SHP77 (cell line): ENCODE results near the gene NUDT9.
"Not testable (repeated sequence)": the region's sequence is repeated elsewhere in the genome, so short reads cannot be mapped to it uniquely, and the experiment has no call there.

ENCODE experiments used
- DNase-seq, 2 experiments: peaks; one replicate each; lab custom pipeline; 2025; lab: John Stamatoyannopoulos, UW

Gene NUDT9

GRCh38 chr4:87409420-87409939 is 12.9 kb upstream of the NUDT9 start:
- DNase-seq: no peak

- DNase-seq: no peak
Observed at GRCh38 chr4:87410157-87410556, 12.2 kb upstream of the NUDT9 start.

- no peak for DNase-seq
Observed at GRCh38 chr4:87410679-87411078, 11.7 kb upstream of the NUDT9 start.

- DNase-seq: no peak
Observed at GRCh38 chr4:87414816-87415215, 7.6 kb upstream of the NUDT9 start.

GRCh38 chr4:87416965-87417364 is 5.4 kb upstream of the NUDT9 start:
- DNase-seq: no peak

GRCh38 chr4:87418410-87418809 is 4.0 kb upstream of the NUDT9 start:
- DNase-seq: not testable (repeated sequence)

- no peak for DNase-seq
Observed at GRCh38 chr4:87419578-87420249, 2.7 kb upstream of the NUDT9 start.

- DNase-seq: no peak
Observed at GRCh38 chr4:87420276-87420830, 2.0 kb upstream of the NUDT9 start.

- DNase-seq: peak in 1 of 2 experiments; percentile 15
Observed at GRCh38 chr4:87423317-87424098, 1.1 kb downstream of the NUDT9 start.

GRCh38 chr4:87424099-87424543 is 1.7 kb downstream of the NUDT9 start:
- DNase-seq: not testable (repeated sequence)

GRCh38 chr4:87425711-87426110 is 3.3 kb downstream of the NUDT9 start:
- DNase-seq: no peak

- no peak for DNase-seq
Observed at GRCh38 chr4:87426865-87427517, 4.6 kb downstream of the NUDT9 start.

- DNase-seq: no peak
Observed at GRCh38 chr4:87427518-87427868, 5.1 kb downstream of the NUDT9 start.

- DNase-seq: no peak
Observed at GRCh38 chr4:87428979-87429378, 6.6 kb downstream of the NUDT9 start.

- DNase-seq: no peak
Observed at GRCh38 chr4:87430038-87430437, 7.7 kb downstream of the NUDT9 start.

GRCh38 chr4:87433342-87433741 is 11.0 kb downstream of the NUDT9 start:
- no peak for DNase-seq

GRCh38 chr4:87442889-87443288 is 20.5 kb downstream of the NUDT9 start:
- DNase-seq: no peak

- no peak for DNase-seq
Observed at GRCh38 chr4:87444741-87445140, 22.4 kb downstream of the NUDT9 start.

- DNase-seq: no peak
Observed at GRCh38 chr4:87445964-87446363, 23.6 kb downstream of the NUDT9 start.

GRCh38 chr4:87446375-87446774 is 24.0 kb downstream of the NUDT9 start:
- not testable (repeated sequence) for DNase-seq

GRCh38 chr4:87451537-87451936 is 29.2 kb downstream of the NUDT9 start:
- no peak for DNase-seq

GRCh38 chr4:87458913-87459312 is 36.5 kb downstream of the NUDT9 start:
- DNase-seq: no peak
